HG03097 (cell line): ENCODE results near the gene RIMS4.

Experiments
- ATAC-seq: cut with Tn5 transposase; IDR thresholded peaks from one replicate; pipeline ENCODE4 v1.9.1; 2021; ENCODE audit not compliant: unreplicated experiment, low FRiP score

RIMS4 gene

GRCh38 chr20:44704551-44704971, 105.8 kb downstream of the RIMS4 start:
- ATAC-seq: no peak

GRCh38 chr20:44703956-44704488, 106.3 kb downstream of the RIMS4 start:
- no peak for ATAC-seq

- ATAC-seq: no peak
Measured at GRCh38 chr20:44703183-44703925, 107.0 kb downstream of the RIMS4 start.

GRCh38 chr20:44702776-44703175, 107.6 kb downstream of the RIMS4 start:
- peak; percentile 64 for ATAC-seq

DNA sequence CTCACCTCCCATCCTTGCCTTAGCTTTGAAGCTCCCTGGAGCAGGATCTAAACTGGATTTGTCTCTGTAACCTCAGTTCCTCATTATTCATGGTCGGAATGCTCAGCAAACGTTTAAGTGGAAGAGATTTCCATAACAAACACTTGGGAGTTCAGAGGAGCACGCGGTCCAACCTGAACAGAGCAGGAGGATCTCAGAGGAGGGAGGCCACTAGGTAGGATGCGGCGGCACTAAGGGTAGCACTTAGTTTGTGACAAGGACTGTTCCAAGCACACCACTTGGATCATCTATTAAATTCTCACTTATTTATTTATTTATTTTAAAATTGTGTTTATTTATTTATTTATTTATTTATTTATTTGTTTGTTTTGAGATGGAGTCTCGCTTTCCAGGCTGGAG, 108.5 kb downstream of the RIMS4 start:
- ATAC-seq: no peak
